K562 (cell line): Measurements from ENCODE around the gene IPP. TPM values are rescaled to one million over a fixed set of nuclear protein-coding genes. Genes with fewer than 3 reads are reported as not detected.
A peak's percentile ranks its signal among the peaks of the same experiment; 100 is the strongest.

Experiments used
- AFF1 ChIP-seq, 2 experiments: fragments of 450-650 bp; IDR thresholded peaks; 2 replicates each; pipeline ENCODE4 v1.6.1; 2018; ENCODE audit warnings: mild to moderate bottlenecking in 2 of 2, low read depth in 1 of 2; ENCODE audit not compliant: partially characterized antibody in 2 of 2
- CEBPG ChIP-seq, 3 experiments: fragments of 200-800 bp in 1 of 3; sonication (Bioruptor generic) in 1 of 3; sonication (generic) in 1 of 3; formaldehyde crosslinking in 1 of 3; IDR thresholded peaks in 2 of 3; conservative IDR thresholded peaks in 1 of 3; 2 replicates each; pipeline versions ENCODE4 v1.6.1 to v1.8.0; 2016 to 2022; ENCODE audit warnings: missing compliant biosample characterization in 2 of 3, missing genetic modification characterization in 2 of 3, mild to moderate bottlenecking in 1 of 3, missing genetic modification reagents in 1 of 3
- HMBOX1 ChIP-seq: sonication (generic); IDR thresholded peaks from 2 replicates; pipeline ENCODE4 v1.6.1; 2016
- NFRKB ChIP-seq: fragments of 450-650 bp; IDR thresholded peaks from 2 replicates; pipeline ENCODE4 v1.6.1; 2016; ENCODE audit warnings: low read depth
- POLR2AphosphoS2 ChIP-seq: IDR thresholded peaks from 2 replicates; pipeline ENCODE4 v1.6.1; 2012; ENCODE audit warnings: low read length, improper control_type of control experiment
- PRDM10 ChIP-seq: fragments of 450-650 bp; IDR thresholded peaks from 2 replicates; pipeline ENCODE4 v1.6.1; 2018; ENCODE audit not compliant: partially characterized antibody
- ZBTB11 ChIP-seq, 3 experiments: fragments of 200-800 bp in 1 of 3; fragments of 250-450 bp in 1 of 3; fragments of 450-650 bp in 1 of 3; sonication (Bioruptor Pico) in 1 of 3; sonication (Bioruptor generic) in 1 of 3; formaldehyde crosslinking in 1 of 3; IDR thresholded peaks; 2 replicates each; pipeline versions ENCODE4 v1.6.1 to v1.8.0; 2016 to 2022; ENCODE audit warnings: mild to moderate bottlenecking in 2 of 3, missing genetic modification characterization in 2 of 3, missing compliant biosample characterization in 1 of 3, moderate library complexity in 1 of 3
- ZNF57 ChIP-seq: fragments of 450-650 bp; formaldehyde crosslinking; IDR thresholded peaks from 2 replicates; pipeline ENCODE4 v1.4.0; 2020; ENCODE audit warnings: mild to moderate bottlenecking, moderate library complexity
- polyA plus RNA-seq, 8 experiments: library from polyadenylated mRNA; depleted of rRNA in 4 of 8; stranded (reverse) in 5 of 8; unstranded in 3 of 8; fragments of >200 nt; fragmentation: Nextera tagmentation in 2 of 8; fragmentation: Illumina TruSeq in 1 of 8; extraction: Ambion mirVana in 2 of 8; extraction: Trizol in 1 of 8; gene quantifications; 2 replicates each; pipeline versions ENCODE4 v1.2.1 to v1.2.3, GENCODE V29; 2011 to 2014; ENCODE audit warnings: inconsistent platforms in 1 of 8, missing spikeins in 1 of 8
- total RNA-seq, 7 experiments: library from RNA; depleted of rRNA in 6 of 7; stranded (reverse); fragments of >200 nt in 6 of 7; fragmentation: Illumina TruSeq in 2 of 7; extraction: Trizol in 2 of 7; gene quantifications; 2 replicates each; pipeline versions ENCODE4 v1.2.1 to v1.2.3, GENCODE V29; 2011 to 2021; ENCODE audit warnings: low replicate concordance in 1 of 7

The IPP gene
- total and polyA plus RNA-seq, 9 of the 15 experiments (the other 6 are each of a cell fraction or from before 2014, with no cell fraction given), result 6.9 to 15.1 (median 9.7) TPM

GRCh38 chr1:45752441-45753052, 2.1 kb upstream of the IPP start (continued):
- TF ChIP-seq HMBOX1 (peak; percentile 90), CEBPG (CRISPR knock-in tag; IDR thresholded peaks at IDR 0.05) (peak; percentile 82), CEBPG (tag; conservative IDR thresholded peaks at IDR 0.05 in 1 of 2, IDR thresholded peaks at IDR 0.05 in 1 of 2) (peak; percentile 74 to 88), AFF1 (IDR thresholded peaks at IDR 0.05; ENCODE audit: low read depth in 1 of 2, partially characterized antibody in 2 of 2) (peak in 1 of 2 experiments; percentile 11), ZBTB11 (CRISPR knock-in tag; IDR thresholded peaks at IDR 0.05) (peak in 1 of 3 experiments; percentile 20; a peak in 1 of 6 replicates), ZNF57 (CRISPR knock-in tag) (no peak), PRDM10 (peak; percentile 43), NFRKB (peak; percentile 25), POLR2AphosphoS2 (0 out of 2 replicates have a peak, but pooled peaks have one; percentile 15)
